NB4 (cell line): ENCODE measurements around the gene ATP6V1G1.

ENCODE experiments used
- DNase-seq: peaks from one replicate; pipeline ENCODE4 v3.0.0; 2010; ENCODE audit warnings: low read depth
- H3K4me3 ChIP-seq: one replicate; pipeline ENCODE4 v1.5.1; 2011; ENCODE audit warnings: mild to moderate bottlenecking, low read depth, low read length, moderate library complexity
- MYC ChIP-seq: IDR thresholded peaks from 2 replicates; pipeline ENCODE4 v1.6.1; 2011; ENCODE audit warnings: low read depth, low read length
- POLR2A ChIP-seq: IDR thresholded peaks from 2 replicates; pipeline ENCODE4 v1.6.1; 2011; ENCODE audit warnings: mild to moderate bottlenecking; ENCODE audit not compliant: insufficient read length; ENCODE audit errors: extremely low read depth
- TF ChIP-seq, protein P1 (sequence below): IDR thresholded peaks from 2 replicates; pipeline ENCODE4 v1.6.1; 2011; ENCODE audit warnings: low read depth, low read length
- TF ChIP-seq, protein P2 (sequence below): IDR thresholded peaks from one replicate; pipeline ENCODE4 v1.5.1; 2012; ENCODE audit warnings: low read depth, low read length

Gene ATP6V1G1

DNA sequence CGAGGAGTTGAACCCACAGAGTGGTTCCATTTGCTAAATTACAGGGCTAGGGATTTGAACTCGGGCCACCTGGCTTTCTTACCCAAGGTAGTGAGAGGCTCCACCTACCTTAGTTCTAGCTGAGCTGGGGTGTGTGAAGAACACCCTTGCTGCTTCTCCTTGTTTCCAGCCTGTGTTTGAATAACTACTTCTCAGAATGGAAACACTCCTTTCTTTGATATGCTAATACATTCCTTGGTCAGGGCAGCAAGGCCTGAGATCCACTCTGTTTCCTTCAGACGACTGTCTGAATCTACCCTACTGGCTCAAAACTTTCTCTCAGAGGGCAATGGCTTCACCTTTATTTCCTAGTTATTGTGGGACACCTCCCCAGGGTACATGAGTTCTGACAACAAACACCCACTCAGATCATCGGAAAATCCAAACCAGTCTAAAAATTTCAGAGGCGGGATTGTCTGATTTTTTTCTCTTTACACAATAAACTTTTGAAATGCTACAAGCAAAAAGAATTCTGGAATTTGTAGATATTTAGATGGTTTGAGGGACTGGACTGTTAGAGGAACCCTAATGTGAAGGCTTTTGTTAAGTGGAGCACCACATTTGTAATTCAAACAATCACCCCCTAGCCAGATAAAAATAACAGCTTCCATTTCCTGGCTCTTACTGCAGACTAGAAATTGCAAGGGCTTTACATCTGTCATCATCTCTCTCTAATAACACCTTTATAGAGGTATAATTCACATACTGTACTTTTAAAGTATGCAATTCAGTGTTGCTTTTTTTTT lies 4.0 kb upstream of the ATP6V1G1 start:
- no peak for DNase-seq
- TF ChIP-seq, protein P1, sequence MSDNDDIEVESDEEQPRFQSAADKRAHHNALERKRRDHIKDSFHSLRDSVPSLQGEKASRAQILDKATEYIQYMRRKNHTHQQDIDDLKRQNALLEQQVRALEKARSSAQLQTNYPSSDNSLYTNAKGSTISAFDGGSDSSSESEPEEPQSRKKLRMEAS = no peak
- TF ChIP-seq, protein P2, sequence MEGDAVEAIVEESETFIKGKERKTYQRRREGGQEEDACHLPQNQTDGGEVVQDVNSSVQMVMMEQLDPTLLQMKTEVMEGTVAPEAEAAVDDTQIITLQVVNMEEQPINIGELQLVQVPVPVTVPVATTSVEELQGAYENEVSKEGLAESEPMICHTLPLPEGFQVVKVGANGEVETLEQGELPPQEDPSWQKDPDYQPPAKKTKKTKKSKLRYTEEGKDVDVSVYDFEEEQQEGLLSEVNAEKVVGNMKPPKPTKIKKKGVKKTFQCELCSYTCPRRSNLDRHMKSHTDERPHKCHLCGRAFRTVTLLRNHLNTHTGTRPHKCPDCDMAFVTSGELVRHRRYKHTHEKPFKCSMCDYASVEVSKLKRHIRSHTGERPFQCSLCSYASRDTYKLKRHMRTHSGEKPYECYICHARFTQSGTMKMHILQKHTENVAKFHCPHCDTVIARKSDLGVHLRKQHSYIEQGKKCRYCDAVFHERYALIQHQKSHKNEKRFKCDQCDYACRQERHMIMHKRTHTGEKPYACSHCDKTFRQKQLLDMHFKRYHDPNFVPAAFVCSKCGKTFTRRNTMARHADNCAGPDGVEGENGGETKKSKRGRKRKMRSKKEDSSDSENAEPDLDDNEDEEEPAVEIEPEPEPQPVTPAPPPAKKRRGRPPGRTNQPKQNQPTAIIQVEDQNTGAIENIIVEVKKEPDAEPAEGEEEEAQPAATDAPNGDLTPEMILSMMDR = no peak
- TF ChIP-seq POLR2A (no peak), MYC (no peak)
- no peak overlapping the region for H3K4me3 ChIP-seq

DNA sequence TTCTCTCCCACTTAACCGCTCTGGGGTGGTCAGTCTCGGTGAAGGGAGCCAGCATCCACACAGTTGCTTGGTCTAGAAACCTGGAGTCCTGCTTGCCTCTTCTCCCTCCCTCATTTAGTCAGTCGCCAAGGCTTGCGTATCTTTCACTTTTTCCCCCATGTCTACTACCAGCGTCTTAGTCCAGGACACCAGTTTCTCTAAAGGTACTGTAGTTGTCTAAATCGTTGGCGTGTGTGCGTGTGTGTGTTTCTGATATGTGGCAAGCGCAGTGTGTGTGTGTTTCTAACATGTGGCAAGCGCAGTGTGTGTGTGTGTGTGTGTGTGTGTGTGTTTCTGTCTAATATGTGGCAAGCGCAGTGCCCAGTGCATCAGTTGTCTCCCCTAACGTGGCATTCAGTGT lies 641 bp downstream of the ATP6V1G1 start:
- peak; percentile 43 for DNase-seq
- peak overlapping the region; percentile 88 for H3K4me3 ChIP-seq
- TF ChIP-seq, protein P2 = no peak
- TF ChIP-seq, protein P1 = no peak

- peak overlapping the region; percentile 88 for H3K4me3 ChIP-seq
- DNase-seq = no peak
- TF ChIP-seq, protein P1 = no peak
- no peak for TF ChIP-seq MYC
- TF ChIP-seq, protein P2 = no peak
- no peak for TF ChIP-seq POLR2A
Observed at GRCh38 chr9:114588651-114589526, 1.3 kb downstream of the ATP6V1G1 start.

- TF ChIP-seq, protein P2 = no peak
- TF ChIP-seq POLR2A (no peak), MYC (no peak)
- TF ChIP-seq, protein P1 = no peak
- no peak for DNase-seq
- peak overlapping the region; percentile 88 for H3K4me3 ChIP-seq
Observed at GRCh38 chr9:114590328-114590727, 2.8 kb downstream of the ATP6V1G1 start.

- DNase-seq = peak; percentile 54
- peak overlapping the region; percentile 42 for H3K4me3 ChIP-seq
- TF ChIP-seq, protein P2 = no peak
- no peak for TF ChIP-seq POLR2A
- TF ChIP-seq, protein P1 = no peak
Observed at GRCh38 chr9:114591291-114591787, 3.8 kb downstream of the ATP6V1G1 start.
